ENCODE measurements around the gene PLCXD3. TPM values are rescaled to one million over a fixed set of nuclear protein-coding genes. Genes with fewer than 3 reads are reported as not detected.

PLCXD3 gene
- total RNA-seq, 1 experiment from 2014 or later, result 5.0 TPM

DNA sequence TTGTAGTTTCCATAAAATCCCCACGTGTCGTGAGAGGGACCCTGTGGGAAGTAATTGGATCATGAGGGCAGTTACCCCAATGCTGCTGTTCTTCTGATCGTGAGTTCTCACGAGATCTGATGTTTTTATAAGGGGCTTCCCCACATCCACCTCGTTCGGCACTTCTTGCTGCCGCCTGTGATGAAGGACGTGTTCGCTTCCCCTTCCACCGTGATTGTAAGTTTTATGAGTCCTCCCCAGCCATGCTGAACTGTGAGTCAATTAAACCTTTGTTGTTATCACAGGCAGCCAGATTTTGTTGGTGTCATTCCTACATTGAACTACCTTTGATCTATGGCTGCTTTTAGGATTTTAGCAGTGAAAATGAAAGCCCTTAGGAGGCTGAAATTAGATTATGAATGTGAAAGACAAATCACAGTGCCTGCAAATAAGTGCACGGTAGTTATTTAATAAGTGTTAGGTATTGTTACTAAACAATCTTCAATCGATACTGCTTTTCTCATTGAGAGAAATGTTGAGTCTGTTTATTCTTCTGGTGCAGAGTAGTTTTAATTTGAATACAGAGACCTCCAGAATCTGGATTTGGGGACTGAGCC, 229.1 kb downstream of the PLCXD3 start:
- CTCF ChIA-PET, result no interaction called here
- H3K27ac ChIP-seq (ENCODE audit: low read length), result no peak overlapping the region
- H2AFZ ChIP-seq (ENCODE audit: low read length), result no peak overlapping the region
- H3K79me2 ChIP-seq (ENCODE audit: low read length), result no peaks in the 10 kb centered on the region
- POLR2A ChIA-PET (ENCODE audit: unreplicated experiment), result no interaction called here
- H3K9me2 ChIP-seq (replicated peaks; ENCODE audit: low read length), result no peaks in the 10 kb centered on the region
- BruUV-seq (replicated peaks), result no TSS peak
- intact Hi-C loops (cut with micrococcal nuclease), result no loop called here
- H3K4me2 ChIP-seq (ENCODE audit: low read length), result no peak overlapping the region
- TF ChIP-seq EZH2phosphoT487 (IDR thresholded peaks at IDR 0.05; ENCODE audit: borderline replicate concordance, low read length), result no peak
- TF ChIP-seq, protein P1, sequence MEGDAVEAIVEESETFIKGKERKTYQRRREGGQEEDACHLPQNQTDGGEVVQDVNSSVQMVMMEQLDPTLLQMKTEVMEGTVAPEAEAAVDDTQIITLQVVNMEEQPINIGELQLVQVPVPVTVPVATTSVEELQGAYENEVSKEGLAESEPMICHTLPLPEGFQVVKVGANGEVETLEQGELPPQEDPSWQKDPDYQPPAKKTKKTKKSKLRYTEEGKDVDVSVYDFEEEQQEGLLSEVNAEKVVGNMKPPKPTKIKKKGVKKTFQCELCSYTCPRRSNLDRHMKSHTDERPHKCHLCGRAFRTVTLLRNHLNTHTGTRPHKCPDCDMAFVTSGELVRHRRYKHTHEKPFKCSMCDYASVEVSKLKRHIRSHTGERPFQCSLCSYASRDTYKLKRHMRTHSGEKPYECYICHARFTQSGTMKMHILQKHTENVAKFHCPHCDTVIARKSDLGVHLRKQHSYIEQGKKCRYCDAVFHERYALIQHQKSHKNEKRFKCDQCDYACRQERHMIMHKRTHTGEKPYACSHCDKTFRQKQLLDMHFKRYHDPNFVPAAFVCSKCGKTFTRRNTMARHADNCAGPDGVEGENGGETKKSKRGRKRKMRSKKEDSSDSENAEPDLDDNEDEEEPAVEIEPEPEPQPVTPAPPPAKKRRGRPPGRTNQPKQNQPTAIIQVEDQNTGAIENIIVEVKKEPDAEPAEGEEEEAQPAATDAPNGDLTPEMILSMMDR (conservative IDR thresholded peaks at IDR 0.05; ENCODE audit: low read depth, low read length), result no peak
- no peak for TF ChIP-seq EZH2 (IDR thresholded peaks at IDR 0.05; ENCODE audit: low read length, unreplicated experiment)
- H4K20me1 ChIP-seq (ENCODE audit: low read length), result no peaks in the 10 kb centered on the region
- no peak overlapping the region for H3K4me3 ChIP-seq (ENCODE audit: low read length)
- ATAC-seq (no peak), DNase-seq (no peak)
- no peaks in the 10 kb centered on the region for H3F3A ChIP-seq (ENCODE audit: low read length, unreplicated experiment)
- H3K27me3 ChIP-seq (ENCODE audit: low read length), result no peaks in the 10 kb centered on the region
- H3K9ac ChIP-seq (ENCODE audit: low read length), result no peak overlapping the region
- H3K36me3 ChIP-seq (ENCODE audit: low read depth, low read length), result no peaks in the 10 kb centered on the region
- no peaks in the 10 kb centered on the region for H3K9me3 ChIP-seq (ENCODE audit: low read length)
- H3K4me1 ChIP-seq (ENCODE audit: insufficient read depth, low read length), result peaks cover 15% of the 10 kb centered on the region

DNA sequence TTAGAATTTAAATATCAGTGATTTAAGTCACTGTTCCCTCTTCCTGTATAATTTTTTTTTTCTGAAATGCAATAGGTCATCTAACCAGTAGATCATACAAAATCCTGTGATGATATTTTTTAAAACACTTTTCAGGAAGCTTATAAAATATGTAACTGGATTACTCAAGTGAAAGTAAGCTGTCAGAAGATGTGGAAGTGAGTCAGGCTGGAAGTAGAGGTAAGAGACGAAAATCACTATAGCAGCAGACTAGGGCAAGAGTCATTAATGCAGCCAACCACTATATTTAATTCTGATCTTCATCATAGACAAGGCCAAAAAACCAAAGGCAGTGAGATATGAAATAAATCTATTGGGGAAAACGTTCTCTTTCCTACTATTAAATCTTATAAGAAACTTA, 231.4 kb downstream of the PLCXD3 start:
- Histone ChIP-seq H3K79me2 (ENCODE audit: low read length) (no peaks in the 10 kb centered on the region), H2AFZ (ENCODE audit: low read length) (peak overlapping the region; percentile 35; the same call in 1 of the 2 replicates), H4K20me1 (ENCODE audit: low read length) (no peaks in the 10 kb centered on the region), H3K27me3 (ENCODE audit: low read length) (no peaks in the 10 kb centered on the region), H3K4me1 (ENCODE audit: insufficient read depth, low read length) (peaks cover 15% of the 10 kb centered on the region), H3K4me3 (ENCODE audit: low read length) (0 out of 2 replicates have a peak overlapping the region, but pooled peaks have one; percentile 6), H3K9ac (ENCODE audit: low read length) (no peak overlapping the region), H3K27ac (ENCODE audit: low read length) (0 out of 2 replicates have a peak overlapping the region, but pooled peaks have one; percentile 9), H3K36me3 (ENCODE audit: low read depth, low read length) (no peaks in the 10 kb centered on the region), H3K9me2 (replicated peaks; ENCODE audit: low read length) (no peaks in the 10 kb centered on the region), H3K4me2 (ENCODE audit: low read length) (peak overlapping the region; percentile 36), H3F3A (ENCODE audit: low read length, unreplicated experiment) (no peaks in the 10 kb centered on the region), H3K9me3 (ENCODE audit: low read length) (no peaks in the 10 kb centered on the region)
- intact Hi-C loops (cut with micrococcal nuclease), result loop anchor here (2.0 kb wide), 1 partner anchor 28 kb away; no protein-coding TSS in a partner anchor
- DNase-seq (peak; percentile 73), ATAC-seq (peak; percentile 99)
- BruUV-seq (replicated peaks), result no TSS peak
- CTCF ChIA-PET, result interaction anchor here (0.7 kb wide), 1 partner anchor 438 kb away, joined by 3 read pairs; no protein-coding TSS in a partner anchor
- POLR2A ChIA-PET (ENCODE audit: unreplicated experiment), result no interaction called here
- TF ChIP-seq EZH2 (IDR thresholded peaks at IDR 0.05; ENCODE audit: low read length, unreplicated experiment), result no peak
- TF ChIP-seq, protein P1 (conservative IDR thresholded peaks at IDR 0.05; ENCODE audit: low read depth, low read length), result no peak
- TF ChIP-seq EZH2phosphoT487 (IDR thresholded peaks at IDR 0.05; ENCODE audit: borderline replicate concordance, low read length), result no peak
